Measurements from ENCODE around the gene PJVK. TPM values are rescaled to one million over a fixed set of nuclear protein-coding genes. Genes with fewer than 3 reads are reported as not detected.

PJVK gene
- total RNA-seq, 1 experiment from 2014 or later = 7.4 TPM

- Mint-ChIP-seq H3K27me3 (ENCODE audit: insufficient read depth, unreplicated experiment) (no peaks in the 10 kb centered on the region), H3K4me1 (ENCODE audit: insufficient read depth, unreplicated experiment) (peaks cover 43% of the 10 kb centered on the region), H3K9me3 (ENCODE audit: unreplicated experiment) (no peaks in the 10 kb centered on the region), H3K36me3 (ENCODE audit: insufficient read depth, unreplicated experiment) (peaks cover 35% of the 10 kb centered on the region), H3K4me3 (ENCODE audit: unreplicated experiment) (no peak overlapping the region), H3K27ac (ENCODE audit: low read depth, unreplicated experiment) (no peak overlapping the region)
- POLR2A ChIA-PET = no interaction called here
- intact Hi-C loops (cut with micrococcal nuclease) = no loop called here
- CTCF ChIA-PET = no interaction called here
- no peak for DNase-seq (ENCODE audit: unreplicated experiment)
- BruUV-seq (replicated peaks) = no TSS peak
- no peak for TF ChIP-seq CTCF (IDR thresholded peaks at IDR 0.05; ENCODE audit: unreplicated experiment)
Measured at GRCh38 chr2:178485356-178485755, 34.2 kb downstream of the PJVK start.

GRCh38 chr2:178491612-178492011, 40.4 kb downstream of the PJVK start:
- intact Hi-C loops (cut with micrococcal nuclease) = no loop called here
- BruUV-seq (replicated peaks) = no TSS peak
- Mint-ChIP-seq H3K27ac (ENCODE audit: low read depth, unreplicated experiment) (no peak overlapping the region), H3K9me3 (ENCODE audit: unreplicated experiment) (no peaks in the 10 kb centered on the region), H3K36me3 (ENCODE audit: insufficient read depth, unreplicated experiment) (peaks cover 59% of the 10 kb centered on the region), H3K4me1 (ENCODE audit: insufficient read depth, unreplicated experiment) (peaks cover 16% of the 10 kb centered on the region), H3K27me3 (ENCODE audit: insufficient read depth, unreplicated experiment) (no peaks in the 10 kb centered on the region), H3K4me3 (ENCODE audit: unreplicated experiment) (no peak overlapping the region)
- ChIA-PET CTCF (interaction anchor here (0.5 kb wide), 1 partner anchor 380 kb away, joined by 3 read pairs; no protein-coding TSS in a partner anchor), POLR2A (interaction anchor here (1.1 kb wide), 1 partner anchor 12 kb away, joined by 3 read pairs; no protein-coding TSS in a partner anchor)
- DNase-seq (ENCODE audit: unreplicated experiment) = no peak
- no peak for TF ChIP-seq CTCF (IDR thresholded peaks at IDR 0.05; ENCODE audit: unreplicated experiment)

- intact Hi-C loops (cut with micrococcal nuclease) = no loop called here
- POLR2A ChIA-PET = interaction anchor here (1.2 to 1.4 kb wide), 2 partner anchors 34 to 45 kb away, joined by 3 to 4 read pairs; partner anchors contain the start of genes PJVK and PRKRA
Measured at GRCh38 chr2:178496049-178496448, 44.9 kb downstream of the PJVK start.

GRCh38 chr2:178498137-178498536, 47.0 kb downstream of the PJVK start:
- CTCF ChIA-PET = no interaction called here
- Mint-ChIP-seq H3K27me3 (ENCODE audit: insufficient read depth, unreplicated experiment) (no peaks in the 10 kb centered on the region), H3K36me3 (ENCODE audit: insufficient read depth, unreplicated experiment) (peaks cover 94% of the 10 kb centered on the region), H3K9me3 (ENCODE audit: unreplicated experiment) (no peaks in the 10 kb centered on the region), H3K4me1 (ENCODE audit: insufficient read depth, unreplicated experiment) (no peaks in the 10 kb centered on the region), H3K4me3 (ENCODE audit: unreplicated experiment) (no peak overlapping the region), H3K27ac (ENCODE audit: low read depth, unreplicated experiment) (no peak overlapping the region)
- TF ChIP-seq CTCF (IDR thresholded peaks at IDR 0.05; ENCODE audit: unreplicated experiment) = no peak
- DNase-seq (ENCODE audit: unreplicated experiment) = no peak
- no TSS peak for BruUV-seq (replicated peaks)
- POLR2A ChIA-PET = interaction anchor here (0.7 to 2.1 kb wide), 2 partner anchors 25 to 973 kb away, joined by 3 to 6 read pairs; no protein-coding TSS in a partner anchor
- intact Hi-C loops (cut with micrococcal nuclease) = no loop called here

More at GRCh38 chr2:178496049-178496448, 44.9 kb downstream of the PJVK start:
- Mint-ChIP-seq H3K4me1 (ENCODE audit: insufficient read depth, unreplicated experiment) (no peaks in the 10 kb centered on the region), H3K36me3 (ENCODE audit: insufficient read depth, unreplicated experiment) (peaks cover 81% of the 10 kb centered on the region), H3K9me3 (ENCODE audit: unreplicated experiment) (no peaks in the 10 kb centered on the region), H3K27me3 (ENCODE audit: insufficient read depth, unreplicated experiment) (no peaks in the 10 kb centered on the region), H3K4me3 (ENCODE audit: unreplicated experiment) (no peak overlapping the region), H3K27ac (ENCODE audit: low read depth, unreplicated experiment) (no peak overlapping the region)
- no TSS peak for BruUV-seq (replicated peaks)
- TF ChIP-seq CTCF (IDR thresholded peaks at IDR 0.05; ENCODE audit: unreplicated experiment) = no peak
- CTCF ChIA-PET = no interaction called here
- DNase-seq (ENCODE audit: unreplicated experiment) = no peak

Data from MCF 10A (cell line).